GM21723 (cell line): ENCODE data around the gene FBXO22.

ENCODE experiments used
- ATAC-seq: cut with Tn5 transposase; IDR thresholded peaks from one replicate; pipeline ENCODE4 v1.9.1; 2021; ENCODE audit warnings: mild to moderate bottlenecking, moderate library complexity; ENCODE audit not compliant: unreplicated experiment

Gene FBXO22

DNA sequence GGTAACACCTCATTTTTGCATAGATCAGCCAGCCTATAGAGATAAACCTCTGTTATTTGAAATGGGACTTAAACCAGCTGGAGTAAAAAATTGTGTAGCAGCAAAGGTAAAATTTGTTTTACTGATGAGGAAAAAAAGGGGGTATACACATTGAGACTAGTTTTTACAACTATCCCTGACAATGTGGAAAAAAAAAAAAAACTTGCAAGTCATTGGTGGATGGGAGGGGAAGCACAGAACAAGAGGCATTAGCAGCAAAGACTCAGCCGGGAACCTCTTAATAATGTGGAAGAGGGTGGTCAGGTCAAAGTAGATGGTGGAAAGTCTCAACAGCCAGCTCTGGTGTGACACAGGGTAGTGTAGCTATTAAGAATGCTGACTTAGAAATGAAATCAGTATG lies 14.5 kb downstream of the FBXO22 start:
- ATAC-seq, result no peak

DNA sequence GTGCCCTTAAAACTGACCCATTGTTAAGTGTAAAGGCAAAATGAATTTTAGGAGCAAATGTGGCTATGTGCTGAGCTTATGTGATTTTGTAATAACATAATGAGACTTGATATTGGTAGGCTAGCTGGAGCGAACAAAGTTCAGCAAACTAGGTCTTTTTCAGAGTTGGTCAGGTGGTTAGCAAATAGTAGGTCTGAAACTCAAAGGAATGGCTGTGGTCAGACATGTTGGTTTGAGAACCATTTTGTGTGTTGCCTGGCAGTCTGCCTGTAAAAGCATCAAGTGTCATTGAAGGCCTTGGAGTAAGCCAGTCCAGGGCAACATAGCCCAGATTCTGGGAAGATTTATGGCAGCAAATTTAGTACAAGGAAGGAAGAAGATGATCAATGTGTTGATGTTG lies 16.4 kb downstream of the FBXO22 start:
- ATAC-seq, result no peak

DNA sequence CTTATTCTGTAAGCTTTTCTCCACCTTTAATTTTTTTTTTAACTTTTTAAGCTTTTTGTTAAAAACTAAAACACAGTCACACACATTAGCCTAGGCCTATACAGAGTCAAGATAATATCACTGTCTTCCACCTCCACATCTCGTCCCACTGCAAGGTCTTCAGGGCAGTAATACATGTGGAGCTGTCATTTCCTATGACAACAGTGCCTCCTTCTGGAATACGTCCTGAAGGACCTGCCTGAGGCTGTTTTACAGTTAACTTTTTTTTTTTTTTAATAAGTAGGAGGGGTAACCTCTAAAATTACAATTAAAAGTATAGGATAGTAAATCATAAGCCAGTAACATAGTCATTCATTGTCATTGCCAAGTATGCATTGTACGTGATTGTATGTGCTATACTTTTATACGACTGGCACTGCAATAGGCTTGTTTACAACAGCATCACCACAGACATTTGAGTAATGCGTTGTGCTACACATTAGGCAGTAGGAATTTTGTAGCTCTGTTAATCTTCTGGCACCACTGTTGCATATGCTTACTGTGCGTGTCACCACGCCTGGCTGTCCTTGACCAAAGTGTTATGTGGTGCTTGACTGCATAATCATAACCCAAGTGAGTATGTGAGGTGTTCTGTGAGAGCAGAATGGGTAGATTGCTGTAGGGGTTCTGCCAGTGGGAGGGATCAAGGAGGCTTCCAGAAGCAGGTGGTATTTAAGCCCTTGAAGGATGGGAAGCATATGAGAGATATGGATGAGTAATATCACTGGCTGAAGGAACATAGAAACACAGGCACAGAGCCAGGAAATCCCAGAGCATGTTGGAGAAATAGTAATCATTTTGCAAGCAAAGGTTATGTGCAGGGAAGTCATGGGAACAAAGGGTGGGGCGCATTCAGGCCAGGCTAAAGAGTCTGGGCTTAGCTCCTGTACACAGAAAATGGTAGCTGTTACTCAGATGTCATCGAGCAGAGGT lies 18.3 kb downstream of the FBXO22 start:
- ATAC-seq, result no peak

DNA sequence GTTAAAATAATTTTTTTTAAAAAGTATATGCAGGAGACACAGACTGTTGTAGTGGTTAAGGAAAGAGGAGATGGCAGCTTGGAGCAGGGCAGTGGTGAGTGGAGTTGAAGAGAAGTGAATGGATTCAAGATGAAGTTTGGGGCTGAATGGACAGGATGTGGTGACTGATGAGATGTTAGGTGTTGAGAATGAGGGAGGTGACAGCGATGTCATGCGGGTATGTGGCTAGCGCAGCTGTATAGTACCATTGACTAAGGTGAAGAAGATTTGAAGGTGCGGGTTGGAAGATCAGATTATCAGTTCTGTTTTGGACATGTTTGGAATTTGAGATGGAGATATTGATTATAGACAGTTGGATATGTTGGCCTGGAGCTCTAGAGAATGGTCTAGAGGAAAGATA lies 20.1 kb downstream of the FBXO22 start:
- ATAC-seq, result no peak

DNA sequence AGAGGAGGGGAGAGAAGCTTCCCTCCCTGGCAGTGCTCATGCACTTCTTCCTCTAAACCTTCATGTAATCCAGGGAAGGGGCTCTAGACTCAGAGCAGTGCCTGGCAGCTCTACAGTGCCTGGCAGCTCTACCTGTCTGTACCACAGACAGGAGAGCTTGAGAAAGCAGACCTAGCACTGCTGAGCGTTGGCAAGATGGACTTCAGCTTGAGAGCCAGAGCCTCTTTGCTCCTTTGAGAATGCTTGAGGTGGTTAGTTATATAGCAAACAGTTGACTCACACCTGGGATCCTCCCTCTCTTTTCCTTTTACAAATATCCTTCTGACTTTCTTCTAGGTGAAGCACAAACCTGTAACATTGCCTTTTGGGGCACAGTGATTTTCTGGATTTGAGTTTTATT lies 20.9 kb downstream of the FBXO22 start:
- ATAC-seq, result no peak

DNA sequence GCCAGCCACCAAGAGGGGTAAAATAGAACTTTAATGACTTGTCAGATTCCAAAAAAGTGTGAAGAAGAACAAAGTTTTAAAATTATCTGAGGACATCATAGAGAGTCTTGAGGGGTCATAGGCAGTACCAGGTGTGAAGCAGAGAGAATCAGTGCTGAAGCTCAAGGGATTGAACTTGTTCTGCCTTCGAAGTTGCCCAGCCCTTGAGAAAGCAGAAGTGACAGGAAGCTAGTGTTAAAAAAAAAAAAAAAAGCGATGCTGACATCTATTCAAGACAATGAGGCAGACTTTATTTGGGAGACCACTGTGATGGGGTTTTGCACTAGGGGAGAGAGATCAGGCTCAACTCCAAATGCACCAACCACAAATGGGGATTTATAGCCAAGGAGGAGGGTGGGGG lies 21.8 kb downstream of the FBXO22 start:
- no peak for ATAC-seq

DNA sequence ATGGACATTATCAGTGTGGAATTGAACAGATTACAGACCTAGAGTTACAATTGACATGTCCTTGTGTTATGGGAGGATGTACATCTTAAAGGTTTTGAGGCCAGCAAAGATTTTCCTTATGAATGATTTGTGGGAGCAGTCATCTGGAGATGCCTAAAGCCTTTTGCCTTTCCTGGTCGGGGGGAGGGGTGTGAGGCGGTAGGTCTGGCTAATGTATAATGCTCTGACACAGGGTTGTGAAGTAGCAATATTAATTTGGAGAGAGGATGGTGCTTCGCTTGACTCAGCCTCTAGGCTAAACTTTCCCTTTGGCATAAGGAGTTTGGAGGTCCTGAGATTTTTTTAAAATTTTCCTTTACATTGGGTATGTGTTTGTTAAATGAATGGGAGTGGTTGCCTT lies 23.3 kb downstream of the FBXO22 start:
- no peak for ATAC-seq

DNA sequence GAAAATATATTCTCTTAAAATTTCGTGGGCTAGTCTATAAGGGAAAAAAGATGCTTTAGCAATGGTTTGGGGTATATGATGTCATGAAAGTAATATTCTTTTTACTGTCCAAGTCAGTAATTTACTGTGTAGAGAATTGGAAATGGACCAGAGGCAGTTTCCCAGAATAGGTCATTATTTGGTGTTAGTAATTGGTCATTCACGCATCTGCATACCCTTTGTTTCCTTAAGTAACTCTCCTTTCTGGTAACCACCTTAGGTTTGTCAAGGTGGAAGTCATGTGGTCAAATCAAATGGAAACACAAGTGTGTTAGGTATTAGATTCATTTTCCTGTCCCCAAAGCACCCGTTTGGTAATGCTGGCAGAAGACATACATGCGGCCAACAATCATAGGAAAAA lies 23.9 kb downstream of the FBXO22 start:
- ATAC-seq, result no peak

DNA sequence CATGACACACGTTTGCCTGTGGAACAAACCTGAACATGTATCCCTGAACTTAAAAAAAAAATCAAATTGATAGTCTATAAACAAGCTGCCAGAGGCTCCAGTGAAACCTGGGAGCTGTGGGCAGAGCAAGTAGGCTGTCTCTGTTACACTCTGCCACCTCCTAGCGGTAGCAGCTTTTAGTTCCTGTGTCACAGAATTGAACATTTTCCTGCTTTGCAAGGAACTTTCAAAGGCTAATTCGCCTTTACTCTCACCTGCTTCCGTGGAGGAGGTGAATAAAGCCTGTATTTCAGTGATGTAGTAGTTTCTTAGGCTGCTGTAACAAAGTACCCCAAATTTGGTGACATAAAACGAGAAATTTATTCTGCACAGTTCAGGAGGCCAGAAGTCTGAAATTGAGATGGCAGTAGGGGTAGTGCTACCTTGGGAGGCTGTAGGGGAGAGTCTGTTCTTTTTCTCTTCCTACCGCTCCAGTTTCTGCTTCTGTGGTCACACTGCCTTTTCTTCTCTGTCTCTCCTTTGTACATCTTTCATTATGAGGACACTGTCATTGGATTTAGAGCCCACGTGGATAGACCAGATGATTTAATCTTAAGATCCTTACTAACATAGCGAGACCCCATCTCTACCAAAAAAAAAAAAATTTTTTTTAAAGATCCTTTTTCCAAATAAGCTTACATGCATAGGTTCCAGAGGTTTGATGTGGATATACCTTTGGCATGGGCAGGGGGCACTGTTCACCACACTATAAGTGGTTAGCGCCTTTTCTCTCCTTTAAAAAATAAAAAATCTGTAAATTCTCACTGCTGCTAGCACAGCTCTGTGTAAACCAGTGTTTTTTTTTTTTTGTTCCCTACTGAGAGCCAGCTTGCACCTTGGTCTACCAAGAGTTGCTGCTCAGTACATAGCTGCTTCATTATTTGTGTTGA lies 25.3 kb downstream of the FBXO22 start:
- no peak for ATAC-seq

DNA sequence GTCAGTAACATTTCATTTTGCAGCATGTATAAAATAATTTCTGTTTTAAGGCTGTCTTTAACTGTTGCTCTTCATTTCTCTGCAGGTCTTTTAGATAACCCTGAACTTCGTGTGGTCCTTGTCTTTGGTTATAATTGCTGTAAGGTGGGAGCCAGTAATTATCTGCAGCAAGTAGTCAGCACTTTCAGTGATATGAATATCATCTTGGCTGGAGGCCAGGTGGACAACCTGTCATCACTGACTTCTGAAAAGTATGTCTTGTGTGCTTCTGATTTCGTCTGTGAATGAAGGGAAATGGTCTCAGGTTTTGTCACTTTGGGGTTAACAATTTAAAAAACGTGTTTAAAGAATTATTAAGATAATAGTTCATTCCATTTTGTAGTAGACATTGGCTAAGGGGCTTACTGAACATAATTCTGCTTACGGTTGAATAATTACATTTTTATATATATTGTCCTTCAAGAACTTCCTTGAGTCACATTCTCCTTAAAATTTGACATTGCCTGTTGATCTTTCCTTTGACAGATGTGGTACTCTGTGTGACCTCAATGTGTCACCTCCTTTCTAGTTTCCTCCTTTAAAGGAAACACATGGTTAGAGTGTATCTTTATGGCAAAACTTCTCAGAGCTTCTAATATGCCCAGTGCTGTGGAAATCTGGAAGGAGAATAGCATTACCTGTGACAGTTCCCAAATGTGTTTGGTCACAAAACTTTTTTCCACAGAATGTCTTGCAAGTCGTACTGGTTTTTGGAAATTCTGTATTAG lies 26.3 kb downstream of the FBXO22 start:
- ATAC-seq, result no peak

DNA sequence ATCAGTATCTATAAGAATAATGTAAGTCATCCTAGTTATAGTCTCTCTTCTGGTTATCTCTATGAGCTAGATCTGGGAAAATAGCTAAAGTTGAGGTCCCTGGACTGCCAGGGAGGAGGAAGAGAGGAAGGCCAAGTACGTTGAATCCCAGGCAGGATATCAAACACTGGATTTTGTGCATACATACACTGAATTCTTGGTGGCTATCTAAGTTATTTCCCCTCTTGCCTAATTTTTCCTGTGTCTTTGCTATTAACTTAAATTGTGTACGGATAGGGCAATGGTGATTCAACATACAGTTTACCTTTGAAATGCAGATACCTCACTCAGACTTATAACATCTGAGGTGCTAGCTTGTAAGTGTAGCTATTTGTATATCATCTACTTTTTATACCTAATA lies 27.2 kb downstream of the FBXO22 start:
- no peak for ATAC-seq

DNA sequence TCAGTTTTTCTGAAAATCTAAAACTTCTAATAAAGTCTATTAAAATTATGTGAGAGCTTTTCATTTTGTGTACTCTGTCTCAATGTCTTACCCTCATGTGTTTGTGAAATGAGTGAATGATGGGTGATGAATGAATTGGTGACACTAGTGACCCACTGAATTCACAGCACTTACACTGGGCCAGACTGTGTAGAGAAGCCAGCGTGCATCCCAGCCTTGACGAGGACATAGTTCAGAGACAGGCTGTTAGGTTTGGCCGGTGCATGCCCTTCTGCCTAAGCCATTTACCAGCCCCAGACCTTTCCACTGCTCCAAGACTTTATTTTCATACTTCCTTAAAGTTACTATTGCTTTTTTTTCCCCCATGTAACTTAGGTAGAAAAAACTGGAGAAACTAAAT lies 38.8 kb downstream of the FBXO22 start:
- ATAC-seq, result no peak

DNA sequence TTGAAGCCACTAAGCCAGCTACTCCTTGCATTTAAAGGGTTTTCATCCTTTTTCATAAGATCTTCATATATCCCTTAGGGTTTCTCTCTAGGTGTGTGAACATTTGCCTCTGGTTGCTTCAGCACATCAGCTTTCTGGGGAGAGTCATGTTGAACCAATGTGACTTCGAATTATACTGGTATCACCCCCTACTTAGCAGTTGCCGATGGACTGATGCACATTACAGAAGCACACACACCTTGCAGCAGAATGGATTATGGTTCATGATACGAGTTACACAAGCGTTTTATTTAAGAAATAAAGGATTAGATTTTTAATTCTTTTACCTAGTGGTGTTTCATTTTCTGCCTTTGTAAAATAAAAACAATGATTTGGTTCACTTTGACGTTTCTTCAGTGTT lies 39.6 kb downstream of the FBXO22 start:
- ATAC-seq, result no peak

DNA sequence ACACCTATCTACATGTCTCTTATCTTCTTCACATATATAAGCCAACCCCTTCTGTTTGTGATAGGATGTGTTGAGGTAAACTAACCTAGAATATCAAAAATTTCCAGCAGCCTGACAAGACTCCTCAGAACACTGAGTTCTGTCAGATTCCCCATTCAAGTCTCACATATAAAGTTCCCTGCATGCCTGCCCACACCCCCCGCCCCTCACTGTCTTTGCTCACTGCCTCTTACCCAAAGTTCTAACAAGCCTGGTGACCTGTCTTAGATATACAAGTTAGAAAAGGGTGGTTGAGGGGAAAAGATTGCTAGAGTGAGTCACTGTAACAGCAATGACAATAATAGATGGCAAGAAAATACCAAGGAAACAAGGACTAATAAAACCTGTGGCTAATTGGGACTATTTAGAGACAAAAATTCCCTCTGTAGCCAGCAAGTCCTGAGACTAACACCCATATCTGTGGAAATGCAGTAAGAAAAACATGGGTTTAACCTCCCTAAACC lies 40.1 kb downstream of the FBXO22 start:
- ATAC-seq, result no peak

DNA sequence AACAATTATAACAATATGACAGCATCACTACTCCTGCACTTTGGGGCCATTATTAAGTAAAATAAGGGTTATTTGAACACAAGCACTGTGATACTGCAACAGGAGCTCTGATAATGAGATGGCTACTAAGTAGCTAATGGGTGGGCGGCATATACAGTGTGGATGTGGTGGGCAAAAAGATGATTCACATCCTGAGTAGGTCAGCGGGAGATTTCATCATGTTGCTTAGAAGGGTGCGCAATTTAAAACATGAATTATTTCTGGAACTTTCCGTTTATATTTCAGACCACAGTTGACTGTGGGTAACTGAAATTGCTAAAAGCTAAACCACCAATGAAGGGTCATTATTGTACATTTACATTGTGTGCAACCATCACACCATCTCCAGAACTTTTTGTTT lies 42.3 kb downstream of the FBXO22 start:
- ATAC-seq, result no peak

DNA sequence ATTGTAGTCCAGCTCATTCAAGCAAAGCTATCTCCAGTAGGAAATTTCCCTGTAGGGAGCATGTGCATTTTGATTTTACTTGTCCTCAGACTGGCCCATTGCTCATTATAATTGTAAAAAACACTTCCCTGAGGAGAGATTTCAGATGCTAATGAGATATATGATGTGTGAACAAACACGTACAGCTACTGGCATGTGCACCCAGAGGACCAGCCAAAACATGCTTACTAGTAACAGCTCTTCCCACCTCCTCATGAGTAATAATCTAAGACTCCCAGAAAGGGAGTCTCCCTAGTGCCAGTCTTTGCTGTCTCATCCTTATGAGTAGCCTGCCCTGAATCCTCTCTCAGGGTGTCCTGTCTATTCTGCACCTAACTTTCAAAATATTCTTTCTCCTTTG lies 43.4 kb downstream of the FBXO22 start:
- ATAC-seq, result no peak

DNA sequence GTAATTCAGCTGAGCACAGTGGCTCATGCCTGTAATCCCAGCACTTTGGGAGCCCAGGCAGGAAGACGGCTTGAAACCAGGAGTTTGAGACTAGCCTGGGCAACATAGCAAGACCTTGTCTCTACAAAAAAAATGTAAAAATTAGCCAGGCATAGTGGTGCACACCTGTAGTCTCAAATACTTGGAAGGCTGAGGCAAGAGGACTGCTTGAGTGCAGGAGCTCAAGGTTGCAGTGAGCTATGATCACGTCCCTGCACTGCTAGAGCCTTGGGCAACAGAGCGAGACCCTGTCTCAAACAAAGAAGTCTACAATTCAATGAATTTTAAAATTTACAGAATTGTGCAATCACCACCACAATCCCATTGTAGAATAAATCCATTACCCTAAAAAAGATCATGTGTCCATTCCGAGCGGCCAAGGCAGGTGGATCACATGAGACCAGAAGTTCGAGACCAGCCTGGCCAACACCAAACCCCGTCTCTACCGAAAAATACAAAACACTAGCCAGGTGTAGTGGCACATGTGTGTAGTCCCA lies 45.2 kb downstream of the FBXO22 start:
- ATAC-seq, result no peak

DNA sequence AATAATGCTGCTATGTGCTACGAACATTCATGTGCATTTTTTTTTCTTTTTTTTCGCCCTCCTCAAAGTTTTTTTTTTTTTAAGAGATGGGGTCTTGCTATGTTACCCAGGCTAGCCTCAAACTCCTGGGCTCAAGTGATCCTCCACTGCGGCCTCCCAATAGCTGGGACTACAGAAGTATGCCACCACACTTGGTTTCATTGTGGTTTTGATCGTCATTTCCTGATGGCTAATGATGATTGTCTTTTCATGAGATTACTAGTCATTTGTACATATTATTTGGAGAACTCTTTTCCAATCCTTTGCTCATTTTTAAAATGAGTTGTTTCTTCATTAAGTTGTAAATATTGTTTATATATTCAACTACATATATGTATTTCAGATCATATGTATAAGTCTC lies 48.8 kb downstream of the FBXO22 start:
- ATAC-seq, result no peak

DNA sequence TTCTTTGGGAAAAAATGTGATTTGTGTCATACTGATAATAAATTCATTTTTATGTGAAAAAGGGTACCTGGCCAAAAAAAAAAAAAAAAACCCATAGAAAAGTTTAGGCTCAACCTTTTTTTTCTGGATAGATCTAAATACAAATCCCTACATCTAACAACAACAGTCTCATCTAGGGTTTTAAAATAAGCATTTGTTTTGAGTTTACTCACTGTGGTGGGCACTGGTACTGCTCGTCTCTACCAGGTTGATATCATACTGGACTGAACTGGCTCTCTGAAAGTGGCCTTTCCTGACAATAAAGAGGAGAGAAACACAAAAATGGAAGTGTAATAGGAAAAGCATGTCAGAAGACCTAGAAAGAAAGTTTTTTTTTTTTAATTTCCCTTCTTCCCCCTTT lies 52.0 kb downstream of the FBXO22 start:
- no peak for ATAC-seq

DNA sequence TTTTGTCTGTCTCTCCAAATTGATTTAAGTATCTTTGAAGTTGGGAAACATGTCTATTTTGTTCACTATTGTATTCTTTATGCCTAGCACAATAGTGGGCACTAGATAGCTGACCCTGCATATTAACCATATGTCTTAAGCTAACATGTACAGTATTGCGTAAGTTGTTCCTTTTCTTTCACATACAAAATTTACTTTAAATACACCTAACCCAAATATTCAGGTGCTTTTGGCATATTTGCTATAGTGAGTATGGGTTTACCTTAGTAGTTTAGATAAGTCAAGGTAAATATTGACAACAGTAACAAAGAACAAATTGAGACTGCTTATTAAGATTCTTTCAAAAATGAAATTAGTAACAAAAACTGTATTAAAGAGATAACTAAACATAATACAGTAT lies 57.7 kb downstream of the FBXO22 start:
- no peak for ATAC-seq

DNA sequence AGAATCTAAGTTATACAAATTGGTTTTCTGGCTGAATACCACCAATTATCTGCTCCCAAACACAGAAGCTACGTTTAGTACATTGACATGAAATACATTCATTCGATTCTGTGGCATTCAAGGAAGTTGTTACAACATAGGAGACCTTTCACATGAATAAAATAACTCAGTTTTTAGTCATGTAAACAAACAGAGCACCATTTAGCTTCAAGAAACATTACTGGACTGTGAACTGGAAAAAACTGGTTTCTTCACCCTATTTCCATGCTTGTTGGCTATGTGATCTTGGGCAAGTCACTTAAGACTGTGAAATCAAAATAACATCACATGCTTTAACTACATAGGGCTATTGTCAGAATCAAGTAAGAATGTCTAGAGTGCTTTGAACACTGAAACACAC lies 62.4 kb downstream of the FBXO22 start:
- no peak for ATAC-seq
